Neural cell (in vitro differentiated cells): ENCODE measurements around the gene DNMBP. TPM values are rescaled to one million over a fixed set of nuclear protein-coding genes. Genes with fewer than 3 reads are reported as not detected.

Source experiments
- H2AFZ ChIP-seq: fragments of 200-600, 300-800 bp; sonication (generic), shearing (Covaris generic); 2 replicates; pipeline ENCODE4 v1.6.0; 2014; ENCODE audit warnings: low read depth, mild to moderate bottlenecking, antibody characterized with exemption, low read length, moderate library complexity
- H3F3A ChIP-seq: fragments of 200-600 bp; shearing (Covaris generic); 2 replicates; pipeline ENCODE4 v1.6.1; 2016; ENCODE audit warnings: mild to moderate bottlenecking, moderate library complexity, mixed read lengths, antibody characterized with exemption, low read length; ENCODE audit not compliant: insufficient read depth, poor library complexity, severe bottlenecking
- H3K27ac ChIP-seq: fragments of 200-600, 300-800 bp; sonication (generic), shearing (Covaris generic); 2 replicates; pipeline ENCODE4 v1.5.1; 2014; ENCODE audit warnings: mild to moderate bottlenecking, low read length, moderate library complexity
- H3K27me3 ChIP-seq: fragments of 300-800, 200-600 bp; sonication (generic), shearing (Covaris generic); 2 replicates; pipeline ENCODE4 v1.6.0; 2014; ENCODE audit warnings: mild to moderate bottlenecking, low read depth, low read length, moderate library complexity; ENCODE audit not compliant: insufficient read depth
- H3K36me3 ChIP-seq: fragments of 300-800, 200-600 bp; sonication (generic), shearing (Covaris generic); 2 replicates; pipeline ENCODE4 v1.5.1; 2014; ENCODE audit warnings: mild to moderate bottlenecking, antibody characterized with exemption, low read length, moderate library complexity; ENCODE audit not compliant: insufficient read depth
- H3K4me2 ChIP-seq: fragments of 300-800, 200-600 bp; sonication (generic), shearing (Covaris generic); 2 replicates; pipeline ENCODE4 v1.6.0; 2014; ENCODE audit warnings: mild to moderate bottlenecking, low read length
- H3K4me3 ChIP-seq: fragments of 300-800, 200-600 bp; sonication (generic), shearing (Covaris generic); 2 replicates; pipeline ENCODE4 v1.5.1; 2014; ENCODE audit warnings: mild to moderate bottlenecking, low read length, moderate library complexity
- H3K79me2 ChIP-seq: fragments of 200-600 bp; shearing (Covaris generic); replicated peaks from 2 replicates; pipeline ENCODE4 v1.6.0; 2014; ENCODE audit warnings: mild to moderate bottlenecking, low read length, moderate library complexity; ENCODE audit not compliant: insufficient read depth
- H3K9ac ChIP-seq: fragments of 300-800, 200-600 bp; sonication (generic), shearing (Covaris generic); 2 replicates; pipeline ENCODE4 v1.6.1; 2016; ENCODE audit warnings: mild to moderate bottlenecking, low read length, mixed read lengths
- H3K9me2 ChIP-seq: fragments of 200-600 bp; shearing (Covaris generic); 2 replicates; pipeline ENCODE4 v1.6.1; 2016; ENCODE audit warnings: mild to moderate bottlenecking, low read length, mixed read lengths; ENCODE audit not compliant: insufficient read depth
- H3K9me3 ChIP-seq: fragments of 200-600, 300-800 bp; sonication (generic), shearing (Covaris generic); 2 replicates; pipeline ENCODE4 v1.6.1; 2016; ENCODE audit warnings: mild to moderate bottlenecking, mixed run types, low read length, moderate library complexity, mixed read lengths
- H4K20me1 ChIP-seq: fragments of 200-600 bp; shearing (Covaris generic); 2 replicates; pipeline ENCODE4 v1.6.1; 2016; ENCODE audit warnings: mild to moderate bottlenecking, mixed run types; ENCODE audit not compliant: insufficient read depth
- CTCF ChIP-seq: fragments of 450-650 bp; IDR thresholded peaks from 2 replicates; pipeline ENCODE4 v1.5.1; 2014; ENCODE audit warnings: antibody characterized with exemption, mild to moderate bottlenecking, moderate library complexity; ENCODE audit not compliant: poor library complexity, severe bottlenecking
- EP300 ChIP-seq: fragments of 450-650 bp; conservative IDR thresholded peaks from 2 replicates; pipeline ENCODE4 v1.6.1; 2014; ENCODE audit warnings: antibody characterized with exemption, mild to moderate bottlenecking, moderate library complexity; ENCODE audit not compliant: poor library complexity, severe bottlenecking
- EZH2 ChIP-seq: fragments of 200-600, 300-800 bp; shearing (Covaris generic), sonication (generic); IDR thresholded peaks from 2 replicates; pipeline ENCODE4 v1.6.1; 2014; ENCODE audit warnings: antibody characterized with exemption, low read length, borderline replicate concordance, mild to moderate bottlenecking; ENCODE audit not compliant: insufficient read depth, poor library complexity, severe bottlenecking
- MXI1 ChIP-seq: fragments of 450-650 bp; conservative IDR thresholded peaks from 2 replicates; pipeline ENCODE4 v1.6.1; 2014; ENCODE audit warnings: antibody characterized with exemption, mild to moderate bottlenecking; ENCODE audit not compliant: poor library complexity, severe bottlenecking
- POLR2AphosphoS5 ChIP-seq: IDR thresholded peaks from 2 replicates; pipeline ENCODE4 v1.6.1; 2012
- RAD21 ChIP-seq: fragments of 450-650 bp; conservative IDR thresholded peaks from 2 replicates; pipeline ENCODE4 v1.6.1; 2014; ENCODE audit warnings: antibody characterized with exemption, mild to moderate bottlenecking, moderate library complexity
- SMC3 ChIP-seq: fragments of 450-650 bp; conservative IDR thresholded peaks from 2 replicates; pipeline ENCODE4 v1.6.1; 2014; ENCODE audit warnings: antibody characterized with exemption, mild to moderate bottlenecking, moderate library complexity; ENCODE audit not compliant: poor library complexity
- TAF1 ChIP-seq: IDR thresholded peaks from 2 replicates; pipeline ENCODE4 v1.6.1; 2012; ENCODE audit warnings: low read depth
- polyA plus RNA-seq: library from polyadenylated mRNA; depleted of rRNA; stranded (reverse); fragments of >200 nt; gene quantifications from 2 replicates; pipeline ENCODE4 v1.2.3, GENCODE V29; 2014
- TF ChIP-seq, protein P1 (sequence below): IDR thresholded peaks from 2 replicates; pipeline ENCODE4 v1.6.1; 2012; ENCODE audit warnings: borderline replicate concordance

Gene DNMBP
- polyA plus RNA-seq, 1 donor from 2014 or later = 2.3 TPM

DNA sequence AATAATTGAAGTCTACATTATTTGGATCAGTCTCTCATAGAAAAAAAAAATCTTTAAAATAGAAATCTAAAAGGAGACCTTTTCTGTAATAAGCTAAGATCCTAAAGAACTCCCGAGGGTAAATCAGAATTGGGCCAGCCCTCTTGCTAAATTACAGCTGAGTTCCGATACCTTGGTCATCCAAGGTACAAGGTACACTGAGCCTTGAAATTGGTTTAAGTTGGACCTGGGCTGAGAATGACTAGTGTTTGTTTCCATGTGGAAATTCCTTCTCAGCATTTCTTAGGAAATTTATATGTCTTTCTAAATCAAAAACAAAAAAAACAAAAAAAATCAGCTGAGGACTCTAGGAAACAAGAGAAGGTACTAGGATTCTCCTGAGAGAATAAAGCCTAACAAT, 64.9 kb downstream of the DNMBP start:
- no peak overlapping the region for H3K4me3 ChIP-seq
- H3K9me3 ChIP-seq = no peaks in the 10 kb centered on the region
- no peaks in the 10 kb centered on the region for H3F3A ChIP-seq
- H3K27me3 ChIP-seq = no peaks in the 10 kb centered on the region
- no peak overlapping the region for H2AFZ ChIP-seq
- no peaks in the 10 kb centered on the region for H3K79me2 ChIP-seq
- no peaks in the 10 kb centered on the region for H4K20me1 ChIP-seq
- TF ChIP-seq CTCF (no peak), EZH2 (no peak), EP300 (no peak), TAF1 (no peak)
- TF ChIP-seq, protein P1, sequence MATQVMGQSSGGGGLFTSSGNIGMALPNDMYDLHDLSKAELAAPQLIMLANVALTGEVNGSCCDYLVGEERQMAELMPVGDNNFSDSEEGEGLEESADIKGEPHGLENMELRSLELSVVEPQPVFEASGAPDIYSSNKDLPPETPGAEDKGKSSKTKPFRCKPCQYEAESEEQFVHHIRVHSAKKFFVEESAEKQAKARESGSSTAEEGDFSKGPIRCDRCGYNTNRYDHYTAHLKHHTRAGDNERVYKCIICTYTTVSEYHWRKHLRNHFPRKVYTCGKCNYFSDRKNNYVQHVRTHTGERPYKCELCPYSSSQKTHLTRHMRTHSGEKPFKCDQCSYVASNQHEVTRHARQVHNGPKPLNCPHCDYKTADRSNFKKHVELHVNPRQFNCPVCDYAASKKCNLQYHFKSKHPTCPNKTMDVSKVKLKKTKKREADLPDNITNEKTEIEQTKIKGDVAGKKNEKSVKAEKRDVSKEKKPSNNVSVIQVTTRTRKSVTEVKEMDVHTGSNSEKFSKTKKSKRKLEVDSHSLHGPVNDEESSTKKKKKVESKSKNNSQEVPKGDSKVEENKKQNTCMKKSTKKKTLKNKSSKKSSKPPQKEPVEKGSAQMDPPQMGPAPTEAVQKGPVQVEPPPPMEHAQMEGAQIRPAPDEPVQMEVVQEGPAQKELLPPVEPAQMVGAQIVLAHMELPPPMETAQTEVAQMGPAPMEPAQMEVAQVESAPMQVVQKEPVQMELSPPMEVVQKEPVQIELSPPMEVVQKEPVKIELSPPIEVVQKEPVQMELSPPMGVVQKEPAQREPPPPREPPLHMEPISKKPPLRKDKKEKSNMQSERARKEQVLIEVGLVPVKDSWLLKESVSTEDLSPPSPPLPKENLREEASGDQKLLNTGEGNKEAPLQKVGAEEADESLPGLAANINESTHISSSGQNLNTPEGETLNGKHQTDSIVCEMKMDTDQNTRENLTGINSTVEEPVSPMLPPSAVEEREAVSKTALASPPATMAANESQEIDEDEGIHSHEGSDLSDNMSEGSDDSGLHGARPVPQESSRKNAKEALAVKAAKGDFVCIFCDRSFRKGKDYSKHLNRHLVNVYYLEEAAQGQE = no peak
- H3K36me3 ChIP-seq = no peaks in the 10 kb centered on the region
- no peak overlapping the region for H3K27ac ChIP-seq
- H3K9me2 ChIP-seq = no peaks in the 10 kb centered on the region
- no peak overlapping the region for H3K9ac ChIP-seq
- H3K4me2 ChIP-seq = no peak overlapping the region

DNA sequence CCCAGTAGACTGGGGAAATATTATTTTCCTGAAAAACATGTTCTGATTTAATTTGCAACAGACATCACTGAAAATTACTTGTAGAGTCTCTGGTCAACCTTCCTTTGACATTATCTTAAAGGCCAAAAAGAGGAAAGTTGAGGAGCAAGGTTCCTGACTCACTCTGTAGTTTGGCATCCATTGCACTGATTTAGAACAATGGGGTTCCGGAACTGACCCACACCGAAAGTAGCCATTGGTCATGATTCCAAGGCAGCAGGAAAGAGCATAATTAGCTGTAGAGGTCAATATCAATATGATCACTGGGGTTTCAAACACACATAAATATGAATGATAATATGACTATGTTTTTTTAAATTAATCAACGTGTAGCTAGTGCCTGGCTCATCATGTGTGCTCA, 65.8 kb downstream of the DNMBP start:
- no peak overlapping the region for H3K27ac ChIP-seq
- H3K4me2 ChIP-seq = no peak overlapping the region
- H3F3A ChIP-seq = no peaks in the 10 kb centered on the region
- H3K9ac ChIP-seq = no peak overlapping the region
- H3K9me3 ChIP-seq = no peaks in the 10 kb centered on the region
- H3K4me3 ChIP-seq = no peak overlapping the region
- no peaks in the 10 kb centered on the region for H3K36me3 ChIP-seq
- H3K9me2 ChIP-seq = no peaks in the 10 kb centered on the region
- no peaks in the 10 kb centered on the region for H3K79me2 ChIP-seq
- no peak overlapping the region for H2AFZ ChIP-seq
- no peak for TF ChIP-seq CTCF
- TF ChIP-seq EP300 = no peak
- no peak for TF ChIP-seq TAF1
- no peak for TF ChIP-seq POLR2AphosphoS5
- no peak for TF ChIP-seq SMC3
- TF ChIP-seq, protein P1 = no peak
- no peak for TF ChIP-seq RAD21
- no peak for TF ChIP-seq EZH2
- TF ChIP-seq MXI1 = no peak
- no peaks in the 10 kb centered on the region for H3K27me3 ChIP-seq
- H4K20me1 ChIP-seq = no peaks in the 10 kb centered on the region
